HEK293 (cell line): Measurements from ENCODE around the gene BBC3.

Source experiments
- HOXA7 ChIP-seq: sonication (generic); formaldehyde crosslinking; IDR thresholded peaks from 2 replicates; pipeline ENCODE4 v1.8.1; 2022; ENCODE audit warnings: missing genetic modification reagents, borderline replicate concordance
- RBAK ChIP-seq: fragments of 450-650 bp; formaldehyde crosslinking; IDR thresholded peaks from 2 replicates; pipeline ENCODE4 v1.5.1; 2016; ENCODE audit warnings: missing biosample characterization, missing genetic modification characterization
- REST ChIP-seq: fragments of 450-650 bp; formaldehyde crosslinking; IDR thresholded peaks from 2 replicates; pipeline ENCODE4 v1.5.1; 2016; ENCODE audit warnings: missing biosample characterization, missing genetic modification characterization
- ZBTB1 ChIP-seq: fragments of 450-650 bp; formaldehyde crosslinking; IDR thresholded peaks from 2 replicates; pipeline ENCODE4 v1.5.1; 2016; ENCODE audit warnings: missing biosample characterization, missing genetic modification characterization
- ZIC2 ChIP-seq: fragments of 450-650 bp; formaldehyde crosslinking; IDR thresholded peaks from 2 replicates; pipeline ENCODE4 v1.5.1; 2016; ENCODE audit warnings: missing biosample characterization, missing genetic modification characterization
- ZNF114 ChIP-seq: fragments of 450-650 bp; formaldehyde crosslinking; IDR thresholded peaks from 2 replicates; pipeline ENCODE4 v1.5.0; 2017; ENCODE audit warnings: missing biosample characterization, missing genetic modification characterization
- ZNF157 ChIP-seq: fragments of 450-650 bp; formaldehyde crosslinking; IDR thresholded peaks from 2 replicates; pipeline ENCODE4 v1.5.1; 2016; ENCODE audit warnings: missing biosample characterization, missing genetic modification characterization
- ZNF16 ChIP-seq: fragments of 450-650 bp; formaldehyde crosslinking; IDR thresholded peaks from 2 replicates; pipeline ENCODE4 v1.5.1; 2016; ENCODE audit warnings: low read depth, missing biosample characterization, missing genetic modification characterization
- ZNF18 ChIP-seq: fragments of 450-650 bp; formaldehyde crosslinking; IDR thresholded peaks from 2 replicates; pipeline ENCODE4 v1.5.1; 2016; ENCODE audit warnings: missing biosample characterization, missing genetic modification characterization
- ZNF214 ChIP-seq: fragments of 450-650 bp; formaldehyde crosslinking; IDR thresholded peaks from 2 replicates; pipeline ENCODE4 v1.5.1; 2017; ENCODE audit warnings: missing biosample characterization, mild to moderate bottlenecking, missing genetic modification characterization, borderline replicate concordance
- ZNF324 ChIP-seq: fragments of 450-650 bp; formaldehyde crosslinking; IDR thresholded peaks from 2 replicates; pipeline ENCODE4 v1.5.1; 2016; ENCODE audit warnings: missing biosample characterization, missing genetic modification characterization
- ZNF37A ChIP-seq: fragments of 450-650 bp; IDR thresholded peaks from 2 replicates; pipeline ENCODE4 v1.5.1; 2018; ENCODE audit warnings: missing biosample characterization, missing genetic modification characterization
- ZNF426 ChIP-seq: fragments of 450-650 bp; formaldehyde crosslinking; IDR thresholded peaks from 2 replicates; pipeline ENCODE4 v1.5.1; 2017; ENCODE audit warnings: missing biosample characterization, missing genetic modification characterization, mild to moderate bottlenecking, inconsistent platforms, moderate library complexity
- ZNF433 ChIP-seq: fragments of 450-650 bp; formaldehyde crosslinking; IDR thresholded peaks from 2 replicates; pipeline ENCODE4 v1.5.1; 2016; ENCODE audit warnings: missing biosample characterization, missing genetic modification characterization, low read depth
- ZNF488 ChIP-seq: fragments of 450-650 bp; formaldehyde crosslinking; IDR thresholded peaks from 2 replicates; pipeline ENCODE4 v1.5.1; 2016; ENCODE audit warnings: missing biosample characterization, missing genetic modification characterization
- ZNF529 ChIP-seq: fragments of 450-650 bp; formaldehyde crosslinking; IDR thresholded peaks from 2 replicates; pipeline ENCODE4 v1.5.1; 2017; ENCODE audit warnings: missing genetic modification characterization, missing biosample characterization; ENCODE audit not compliant: insufficient replicate concordance
- ZNF571 ChIP-seq: fragments of 450-650 bp; formaldehyde crosslinking; IDR thresholded peaks from 2 replicates; pipeline ENCODE4 v1.5.0; 2017; ENCODE audit warnings: missing biosample characterization, missing genetic modification characterization
- ZNF600 ChIP-seq: fragments of 450-650 bp; formaldehyde crosslinking; IDR thresholded peaks from 2 replicates; pipeline ENCODE4 v1.5.1; 2016; ENCODE audit warnings: missing biosample characterization, missing genetic modification characterization
- TF ChIP-seq, protein P1 (sequence below): fragments of 450-650 bp; formaldehyde crosslinking; IDR thresholded peaks from 2 replicates; pipeline ENCODE4 v1.5.1; 2016; ENCODE audit warnings: missing biosample characterization, missing genetic modification characterization
- TF ChIP-seq, protein P2 (sequence below): fragments of 450-650 bp; formaldehyde crosslinking; IDR thresholded peaks from 2 replicates; pipeline ENCODE4 v1.5.1; 2016; ENCODE audit warnings: missing biosample characterization, missing genetic modification characterization
- TF ChIP-seq, protein P3 (sequence below): fragments of 450-650 bp; formaldehyde crosslinking; IDR thresholded peaks from 2 replicates; pipeline ENCODE4 v1.5.1; 2017; ENCODE audit warnings: missing biosample characterization, missing genetic modification characterization
- TF ChIP-seq, protein P4 (sequence below): fragments of 450-650 bp; formaldehyde crosslinking; IDR thresholded peaks from 2 replicates; pipeline ENCODE4 v1.5.1; 2016; ENCODE audit warnings: missing biosample characterization, missing genetic modification characterization, borderline replicate concordance

The BBC3 gene

GRCh38 chr19:47273313-47274070 lies 42.5 kb upstream of the BBC3 start (continued):
- TF ChIP-seq ZNF433 = no peak
- TF ChIP-seq ZNF114 = no peak
- TF ChIP-seq, protein P1, sequence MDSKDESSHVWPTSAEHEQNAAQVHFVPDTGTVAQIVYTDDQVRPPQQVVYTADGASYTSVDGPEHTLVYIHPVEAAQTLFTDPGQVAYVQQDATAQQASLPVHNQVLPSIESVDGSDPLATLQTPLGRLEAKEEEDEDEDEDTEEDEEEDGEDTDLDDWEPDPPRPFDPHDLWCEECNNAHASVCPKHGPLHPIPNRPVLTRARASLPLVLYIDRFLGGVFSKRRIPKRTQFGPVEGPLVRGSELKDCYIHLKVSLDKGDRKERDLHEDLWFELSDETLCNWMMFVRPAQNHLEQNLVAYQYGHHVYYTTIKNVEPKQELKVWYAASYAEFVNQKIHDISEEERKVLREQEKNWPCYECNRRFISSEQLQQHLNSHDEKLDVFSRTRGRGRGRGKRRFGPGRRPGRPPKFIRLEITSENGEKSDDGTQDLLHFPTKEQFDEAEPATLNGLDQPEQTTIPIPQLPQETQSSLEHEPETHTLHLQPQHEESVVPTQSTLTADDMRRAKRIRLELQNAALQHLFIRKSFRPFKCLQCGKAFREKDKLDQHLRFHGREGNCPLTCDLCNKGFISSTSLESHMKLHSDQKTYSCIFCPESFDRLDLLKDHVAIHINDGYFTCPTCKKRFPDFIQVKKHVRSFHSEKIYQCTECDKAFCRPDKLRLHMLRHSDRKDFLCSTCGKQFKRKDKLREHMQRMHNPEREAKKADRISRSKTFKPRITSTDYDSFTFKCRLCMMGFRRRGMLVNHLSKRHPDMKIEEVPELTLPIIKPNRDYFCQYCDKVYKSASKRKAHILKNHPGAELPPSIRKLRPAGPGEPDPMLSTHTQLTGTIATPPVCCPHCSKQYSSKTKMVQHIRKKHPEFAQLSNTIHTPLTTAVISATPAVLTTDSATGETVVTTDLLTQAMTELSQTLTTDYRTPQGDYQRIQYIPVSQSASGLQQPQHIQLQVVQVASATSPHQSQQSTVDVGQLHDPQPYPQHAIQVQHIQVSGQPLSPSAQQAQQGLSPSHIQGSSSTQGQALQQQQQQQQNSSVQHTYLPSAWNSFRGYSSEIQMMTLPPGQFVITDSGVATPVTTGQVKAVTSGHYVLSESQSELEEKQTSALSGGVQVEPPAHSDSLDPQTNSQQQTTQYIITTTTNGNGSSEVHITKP = peak; percentile 77
- TF ChIP-seq HOXA7 (CRISPR knock-in tag) = no peak
- TF ChIP-seq ZNF571 (tag by site-specific recombination) = no peak
- TF ChIP-seq, protein P2, sequence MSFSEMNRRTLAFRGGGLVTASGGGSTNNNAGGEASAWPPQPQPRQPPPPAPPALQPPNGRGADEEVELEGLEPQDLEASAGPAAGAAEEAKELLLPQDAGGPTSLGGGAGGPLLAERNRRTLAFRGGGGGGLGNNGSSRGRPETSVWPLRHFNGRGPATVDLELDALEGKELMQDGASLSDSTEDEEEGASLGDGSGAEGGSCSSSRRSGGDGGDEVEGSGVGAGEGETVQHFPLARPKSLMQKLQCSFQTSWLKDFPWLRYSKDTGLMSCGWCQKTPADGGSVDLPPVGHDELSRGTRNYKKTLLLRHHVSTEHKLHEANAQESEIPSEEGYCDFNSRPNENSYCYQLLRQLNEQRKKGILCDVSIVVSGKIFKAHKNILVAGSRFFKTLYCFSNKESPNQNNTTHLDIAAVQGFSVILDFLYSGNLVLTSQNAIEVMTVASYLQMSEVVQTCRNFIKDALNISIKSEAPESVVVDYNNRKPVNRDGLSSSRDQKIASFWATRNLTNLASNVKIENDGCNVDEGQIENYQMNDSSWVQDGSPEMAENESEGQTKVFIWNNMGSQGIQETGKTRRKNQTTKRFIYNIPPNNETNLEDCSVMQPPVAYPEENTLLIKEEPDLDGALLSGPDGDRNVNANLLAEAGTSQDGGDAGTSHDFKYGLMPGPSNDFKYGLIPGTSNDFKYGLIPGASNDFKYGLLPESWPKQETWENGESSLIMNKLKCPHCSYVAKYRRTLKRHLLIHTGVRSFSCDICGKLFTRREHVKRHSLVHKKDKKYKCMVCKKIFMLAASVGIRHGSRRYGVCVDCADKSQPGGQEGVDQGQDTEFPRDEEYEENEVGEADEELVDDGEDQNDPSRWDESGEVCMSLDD = peak; percentile 54
- TF ChIP-seq ZIC2 (tag by site-specific recombination) = no peak; the same call in 1 of the 2 replicates
- TF ChIP-seq REST = no peak
- TF ChIP-seq ZNF324 (tag by site-specific recombination) = 0 out of 2 replicates have a peak, but pooled peaks have one; percentile 17
- TF ChIP-seq ZNF18 (tag by site-specific recombination) = no peak
- TF ChIP-seq, protein P3, sequence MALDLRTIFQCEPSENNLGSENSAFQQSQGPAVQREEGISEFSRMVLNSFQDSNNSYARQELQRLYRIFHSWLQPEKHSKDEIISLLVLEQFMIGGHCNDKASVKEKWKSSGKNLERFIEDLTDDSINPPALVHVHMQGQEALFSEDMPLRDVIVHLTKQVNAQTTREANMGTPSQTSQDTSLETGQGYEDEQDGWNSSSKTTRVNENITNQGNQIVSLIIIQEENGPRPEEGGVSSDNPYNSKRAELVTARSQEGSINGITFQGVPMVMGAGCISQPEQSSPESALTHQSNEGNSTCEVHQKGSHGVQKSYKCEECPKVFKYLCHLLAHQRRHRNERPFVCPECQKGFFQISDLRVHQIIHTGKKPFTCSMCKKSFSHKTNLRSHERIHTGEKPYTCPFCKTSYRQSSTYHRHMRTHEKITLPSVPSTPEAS (tag by site-specific recombination) = no peak
- no peak for TF ChIP-seq ZNF214
- no peak for TF ChIP-seq ZNF16 (tag by site-specific recombination)
- no peak for TF ChIP-seq ZNF600 (tag by site-specific recombination)
- TF ChIP-seq ZNF426 (tag by site-specific recombination) = no peak
- TF ChIP-seq ZNF37A = no peak
- no peak for TF ChIP-seq ZNF488 (tag by site-specific recombination)
- TF ChIP-seq ZNF157 (tag by site-specific recombination) = no peak
- no peak for TF ChIP-seq RBAK (tag by site-specific recombination)
- TF ChIP-seq, protein P4, sequence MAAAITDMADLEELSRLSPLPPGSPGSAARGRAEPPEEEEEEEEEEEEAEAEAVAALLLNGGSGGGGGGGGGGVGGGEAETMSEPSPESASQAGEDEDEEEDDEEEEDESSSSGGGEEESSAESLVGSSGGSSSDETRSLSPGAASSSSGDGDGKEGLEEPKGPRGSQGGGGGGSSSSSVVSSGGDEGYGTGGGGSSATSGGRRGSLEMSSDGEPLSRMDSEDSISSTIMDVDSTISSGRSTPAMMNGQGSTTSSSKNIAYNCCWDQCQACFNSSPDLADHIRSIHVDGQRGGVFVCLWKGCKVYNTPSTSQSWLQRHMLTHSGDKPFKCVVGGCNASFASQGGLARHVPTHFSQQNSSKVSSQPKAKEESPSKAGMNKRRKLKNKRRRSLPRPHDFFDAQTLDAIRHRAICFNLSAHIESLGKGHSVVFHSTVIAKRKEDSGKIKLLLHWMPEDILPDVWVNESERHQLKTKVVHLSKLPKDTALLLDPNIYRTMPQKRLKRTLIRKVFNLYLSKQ (tag by site-specific recombination) = no peak
- no peak for TF ChIP-seq ZNF529 (tag by site-specific recombination)
- no peak for TF ChIP-seq ZBTB1
